ENCODE results near the gene ARFGAP1.

DNA sequence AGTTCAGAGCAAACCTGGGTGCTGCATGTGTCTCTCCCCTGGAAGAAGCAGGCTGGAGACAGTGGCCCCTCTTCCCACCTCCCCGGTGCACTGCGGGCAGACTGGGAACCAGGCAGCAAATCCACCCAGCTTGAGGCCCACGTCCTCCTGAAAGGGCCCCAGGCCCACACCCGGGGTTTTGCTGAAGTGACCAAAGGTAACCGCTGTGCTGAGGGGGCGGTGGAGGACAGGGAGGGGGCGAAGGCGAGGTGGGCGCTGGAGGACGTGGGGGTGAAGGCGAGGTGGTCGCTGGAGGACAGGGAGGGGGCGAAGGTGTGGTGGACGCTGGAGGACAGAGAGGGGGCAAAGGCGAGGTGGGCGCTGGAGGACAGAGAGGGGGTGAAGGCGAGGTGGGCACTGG is 38.7 kb upstream of the ARFGAP1 start:
- TF ChIP-seq, protein P1, sequence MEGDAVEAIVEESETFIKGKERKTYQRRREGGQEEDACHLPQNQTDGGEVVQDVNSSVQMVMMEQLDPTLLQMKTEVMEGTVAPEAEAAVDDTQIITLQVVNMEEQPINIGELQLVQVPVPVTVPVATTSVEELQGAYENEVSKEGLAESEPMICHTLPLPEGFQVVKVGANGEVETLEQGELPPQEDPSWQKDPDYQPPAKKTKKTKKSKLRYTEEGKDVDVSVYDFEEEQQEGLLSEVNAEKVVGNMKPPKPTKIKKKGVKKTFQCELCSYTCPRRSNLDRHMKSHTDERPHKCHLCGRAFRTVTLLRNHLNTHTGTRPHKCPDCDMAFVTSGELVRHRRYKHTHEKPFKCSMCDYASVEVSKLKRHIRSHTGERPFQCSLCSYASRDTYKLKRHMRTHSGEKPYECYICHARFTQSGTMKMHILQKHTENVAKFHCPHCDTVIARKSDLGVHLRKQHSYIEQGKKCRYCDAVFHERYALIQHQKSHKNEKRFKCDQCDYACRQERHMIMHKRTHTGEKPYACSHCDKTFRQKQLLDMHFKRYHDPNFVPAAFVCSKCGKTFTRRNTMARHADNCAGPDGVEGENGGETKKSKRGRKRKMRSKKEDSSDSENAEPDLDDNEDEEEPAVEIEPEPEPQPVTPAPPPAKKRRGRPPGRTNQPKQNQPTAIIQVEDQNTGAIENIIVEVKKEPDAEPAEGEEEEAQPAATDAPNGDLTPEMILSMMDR (IDR thresholded peaks at IDR 0.05; ENCODE audit: borderline replicate concordance, extremely low read depth, low read length, poor library complexity, severe bottlenecking), result no peak
- TF ChIP-seq EZH2 (IDR thresholded peaks at IDR 0.05; ENCODE audit: borderline replicate concordance, low read depth, low read length, severe bottlenecking), result no peak

Data from DND-41 (cell line).